Gastroesophageal sphincter (tissue), 3 donors: ENCODE measurements around the gene TMEM163.

Experiments used
- CTCF ChIP-seq, 4 experiments: fragments of 200-600 bp in 2 of 4; fragments of 450-650 bp in 2 of 4; sonication (generic) in 1 of 4; IDR thresholded peaks; one replicate each; pipeline ENCODE4 v1.5.1; 2017 to 2019; ENCODE audit warnings: antibody characterized with exemption in 4 of 4, mild to moderate bottlenecking in 2 of 4, moderate library complexity in 2 of 4
- EP300 ChIP-seq: sonication (generic); formaldehyde crosslinking; IDR thresholded peaks from one replicate; pipeline ENCODE4 v1.6.1; 2017; ENCODE audit warnings: antibody characterized with exemption, mild to moderate bottlenecking
- POLR2A ChIP-seq, 2 donors: fragments of 450-650 bp; IDR thresholded peaks; one replicate each; pipeline ENCODE4 v1.6.1; 2017; ENCODE audit warnings: antibody characterized with exemption in 2 of 2, mild to moderate bottlenecking in 2 of 2, moderate library complexity in 1 of 2

GRCh38 chr2:134417968-134418582 lies 300.7 kb downstream of the TMEM163 start:
- TF ChIP-seq CTCF (IDR thresholded peaks at IDR 0.05) (no peak), POLR2A (IDR thresholded peaks at IDR 0.05) (no peak), EP300 (no peak)
